ENCODE results near the gene ZNF575.

Gene ZNF575

GRCh38 chr19:43562698-43563241 lies 29.8 kb downstream of the ZNF575 start:
- no peak for TF ChIP-seq CTCF (IDR thresholded peaks at IDR 0.05; ENCODE audit: insufficient read depth, low read length, poor library complexity, severe bottlenecking)
- peak; percentile 84 for DNase-seq (ENCODE audit: extremely low read depth, insufficient read length)

GRCh38 chr19:43563816-43564457 lies 30.9 kb downstream of the ZNF575 start:
- no peak for TF ChIP-seq CTCF (IDR thresholded peaks at IDR 0.05; ENCODE audit: insufficient read depth, low read length, poor library complexity, severe bottlenecking)
- H3K36me3 ChIP-seq (ENCODE audit: control insufficient read depth, insufficient read depth, low read length) = peaks cover 8% of the 10 kb centered on the region
- H3K4me3 ChIP-seq (replicated peaks; ENCODE audit: low read depth, low read length) = no peak overlapping the region
- DNase-seq (ENCODE audit: extremely low read depth, insufficient read length) = no peak
- no peaks in the 10 kb centered on the region for H3K27me3 ChIP-seq (replicated peaks; ENCODE audit: control insufficient read depth, insufficient read depth, low read length)

More at GRCh38 chr19:43562698-43563241, 29.8 kb downstream of the ZNF575 start:
- Histone ChIP-seq H3K4me3 (replicated peaks; ENCODE audit: low read depth, low read length) (no peak overlapping the region), H3K27me3 (replicated peaks; ENCODE audit: control insufficient read depth, insufficient read depth, low read length) (no peaks in the 10 kb centered on the region), H3K36me3 (ENCODE audit: control insufficient read depth, insufficient read depth, low read length) (peaks cover 8% of the 10 kb centered on the region)

- no peak for TF ChIP-seq CTCF (IDR thresholded peaks at IDR 0.05; ENCODE audit: insufficient read depth, low read length, poor library complexity, severe bottlenecking)
- H3K36me3 ChIP-seq (ENCODE audit: control insufficient read depth, insufficient read depth, low read length) = peaks cover 8% of the 10 kb centered on the region
Measured at GRCh38 chr19:43564800-43565199, 31.8 kb downstream of the ZNF575 start.

GRCh38 chr19:43569657-43570056 lies 36.7 kb downstream of the ZNF575 start:
- H3K36me3 ChIP-seq (ENCODE audit: control insufficient read depth, insufficient read depth, low read length) = no peaks in the 10 kb centered on the region; the same call in 1 of the 2 replicates
- DNase-seq (ENCODE audit: extremely low read depth, insufficient read length) = no peak
- no peak overlapping the region for H3K4me3 ChIP-seq (replicated peaks; ENCODE audit: low read depth, low read length)
- no peaks in the 10 kb centered on the region for H3K27me3 ChIP-seq (replicated peaks; ENCODE audit: control insufficient read depth, insufficient read depth, low read length)
- TF ChIP-seq CTCF (IDR thresholded peaks at IDR 0.05; ENCODE audit: insufficient read depth, low read length, poor library complexity, severe bottlenecking) = no peak

More at GRCh38 chr19:43564800-43565199, 31.8 kb downstream of the ZNF575 start:
- Histone ChIP-seq H3K27me3 (replicated peaks; ENCODE audit: control insufficient read depth, insufficient read depth, low read length) (no peaks in the 10 kb centered on the region), H3K4me3 (replicated peaks; ENCODE audit: low read depth, low read length) (no peak overlapping the region)
- no peak for DNase-seq (ENCODE audit: extremely low read depth, insufficient read length)

GRCh38 chr19:43570174-43570791 lies 37.3 kb downstream of the ZNF575 start:
- Histone ChIP-seq H3K4me3 (replicated peaks; ENCODE audit: low read depth, low read length) (no peak overlapping the region), H3K36me3 (ENCODE audit: control insufficient read depth, insufficient read depth, low read length) (no peaks in the 10 kb centered on the region; the same call in 1 of the 2 replicates), H3K27me3 (replicated peaks; ENCODE audit: control insufficient read depth, insufficient read depth, low read length) (no peaks in the 10 kb centered on the region)
- DNase-seq (ENCODE audit: extremely low read depth, insufficient read length) = no peak
- no peak for TF ChIP-seq CTCF (IDR thresholded peaks at IDR 0.05; ENCODE audit: insufficient read depth, low read length, poor library complexity, severe bottlenecking)
